HG03139 (cell line): Measurements from ENCODE around the gene HOXB5.

Experiments used
- ATAC-seq: cut with Tn5 transposase; IDR thresholded peaks from one replicate; pipeline ENCODE4 v1.9.1; 2021; ENCODE audit not compliant: unreplicated experiment

Gene HOXB5

GRCh38 chr17:48605409-48605919 is 11.9 kb upstream of the HOXB5 start:
- ATAC-seq, result no peak

DNA sequence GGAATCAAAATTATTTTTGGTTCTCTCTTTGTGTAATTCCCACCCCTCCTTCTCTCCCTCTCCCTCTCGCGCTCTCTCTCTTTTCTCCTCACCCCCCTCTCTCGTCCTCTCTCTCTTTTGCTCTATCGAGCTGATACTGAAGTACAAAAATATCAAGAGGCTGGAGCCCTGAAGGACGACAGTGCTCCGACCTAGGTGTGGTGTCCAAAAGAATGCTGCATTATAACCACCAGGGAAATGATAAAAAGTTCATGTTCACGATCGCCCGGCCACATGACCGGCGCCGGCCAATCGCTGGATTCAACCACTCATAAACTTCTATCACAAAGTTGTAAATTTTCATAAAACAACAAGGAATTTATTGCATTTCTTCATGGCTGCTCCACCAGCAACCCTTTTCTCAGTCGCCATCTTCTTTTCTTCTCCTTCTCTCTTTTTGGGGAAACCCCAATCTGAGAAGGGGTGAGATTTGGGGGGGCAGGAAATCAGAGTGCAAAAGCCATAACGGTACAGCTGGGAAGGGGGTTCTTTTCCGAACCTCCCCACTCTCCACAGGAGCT is 11.3 kb upstream of the HOXB5 start, which contains the start of gene HOXB6:
HOXB6 (minus strand) TSS at position 217 of the 560 bp plus-strand sequence. CDS start 6,836 bp downstream, outside the sequence.
- no peak for ATAC-seq

DNA sequence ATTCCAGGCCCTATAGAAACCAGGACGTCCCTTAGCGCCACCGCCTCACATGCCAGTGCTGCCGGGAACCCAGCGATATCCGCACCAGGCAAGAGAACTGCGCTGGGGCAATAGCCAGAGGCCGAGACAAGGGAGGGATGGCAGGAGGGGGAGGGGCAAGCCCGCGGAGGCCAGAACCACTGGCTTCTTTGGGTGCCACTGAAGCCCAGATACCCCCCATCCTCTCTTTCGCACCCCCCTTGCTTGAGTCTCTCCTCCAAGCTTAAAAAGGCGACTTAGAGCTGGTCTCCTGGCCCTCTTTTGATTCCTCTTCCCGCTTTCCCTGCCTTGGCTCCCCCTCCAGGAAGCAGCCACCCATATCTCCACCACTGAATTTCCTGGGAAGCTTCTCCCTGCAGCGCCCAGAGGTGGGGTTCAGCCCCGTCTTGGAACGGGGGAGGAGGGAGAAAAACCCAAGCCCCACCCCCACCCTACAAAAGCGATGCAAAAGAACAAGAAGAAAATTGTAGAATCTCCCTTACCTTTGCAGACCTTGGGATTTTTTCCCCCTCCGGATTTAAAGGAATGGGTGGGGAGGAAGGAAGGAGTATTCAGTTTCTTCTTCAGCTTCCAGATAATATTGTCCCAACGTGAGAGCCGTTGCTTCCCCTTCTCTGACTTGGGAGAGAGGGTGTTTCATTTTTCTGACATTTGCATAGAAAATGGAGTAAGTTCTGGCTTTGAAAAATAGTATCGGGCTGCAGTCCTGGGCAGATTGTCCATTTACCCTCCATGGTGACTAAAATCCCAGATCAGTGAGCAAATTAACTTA is 10.6 kb upstream of the HOXB5 start:
- ATAC-seq, result no peak

- no peak for ATAC-seq
Measured at GRCh38 chr17:48601539-48602425, 8.2 kb upstream of the HOXB5 start.

- no peak for ATAC-seq
Measured at GRCh38 chr17:48601207-48601538, 7.6 kb upstream of the HOXB5 start.

DNA sequence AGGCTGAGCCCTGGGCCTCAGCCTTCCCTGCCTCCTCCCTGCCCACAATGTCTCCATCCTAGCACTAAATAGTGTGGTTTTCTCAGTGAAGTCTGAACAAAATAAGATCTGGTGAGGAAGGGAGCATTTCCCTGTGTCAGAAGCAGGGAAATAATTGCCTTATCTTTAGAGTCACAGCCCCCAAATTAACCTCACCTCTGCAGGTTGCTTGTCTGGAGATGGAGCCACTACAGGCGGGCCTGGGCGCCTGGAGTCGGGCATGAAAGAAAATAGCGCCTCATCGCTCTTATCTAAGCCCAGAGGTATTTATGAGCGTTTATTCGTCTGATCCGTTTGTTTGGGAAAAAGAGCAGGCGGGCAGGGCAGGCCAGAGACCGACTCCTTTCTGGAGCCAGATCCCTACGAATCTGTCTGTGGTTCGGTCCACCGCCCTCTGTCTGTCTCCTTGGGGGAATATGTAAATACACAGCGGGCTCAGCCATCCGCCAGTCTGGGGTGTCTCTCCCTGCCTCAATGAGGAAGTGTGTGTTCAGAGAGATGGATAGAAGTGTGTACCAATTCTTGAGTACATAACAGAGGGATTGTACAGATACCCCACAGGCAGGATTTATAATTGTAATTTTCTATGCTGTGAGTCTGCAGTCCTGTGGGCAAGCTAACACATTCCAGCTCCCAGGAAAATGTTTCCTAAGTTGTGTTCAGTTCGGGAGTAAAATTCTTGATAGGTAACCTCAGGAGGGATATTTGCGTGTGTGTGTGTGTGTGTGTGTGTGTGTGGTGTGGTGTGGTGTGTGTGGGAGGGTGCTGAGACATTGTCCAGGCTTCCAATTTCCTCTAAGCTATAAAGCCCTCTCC is 6.9 kb upstream of the HOXB5 start:
- no peak for ATAC-seq

DNA sequence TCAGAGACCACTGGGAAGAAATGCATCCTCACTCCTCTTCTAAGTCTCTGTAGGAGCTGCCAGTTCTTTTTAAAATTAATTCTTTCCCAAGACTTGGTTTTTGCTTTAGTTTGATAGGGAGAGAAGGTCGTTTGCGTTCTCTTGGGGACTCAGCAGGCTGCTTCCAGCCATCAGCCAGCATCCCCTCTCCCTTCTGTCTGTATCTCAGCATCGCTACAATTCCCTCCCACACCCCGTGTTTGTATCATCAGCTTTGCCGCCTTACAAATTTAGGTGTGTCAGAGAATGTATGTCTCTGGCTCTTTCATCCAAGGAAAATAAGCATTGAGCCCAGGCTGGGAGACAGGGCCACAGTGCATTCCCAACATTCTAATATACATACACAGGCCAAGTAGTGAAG is 5.8 kb upstream of the HOXB5 start:
- ATAC-seq, result no peak

DNA sequence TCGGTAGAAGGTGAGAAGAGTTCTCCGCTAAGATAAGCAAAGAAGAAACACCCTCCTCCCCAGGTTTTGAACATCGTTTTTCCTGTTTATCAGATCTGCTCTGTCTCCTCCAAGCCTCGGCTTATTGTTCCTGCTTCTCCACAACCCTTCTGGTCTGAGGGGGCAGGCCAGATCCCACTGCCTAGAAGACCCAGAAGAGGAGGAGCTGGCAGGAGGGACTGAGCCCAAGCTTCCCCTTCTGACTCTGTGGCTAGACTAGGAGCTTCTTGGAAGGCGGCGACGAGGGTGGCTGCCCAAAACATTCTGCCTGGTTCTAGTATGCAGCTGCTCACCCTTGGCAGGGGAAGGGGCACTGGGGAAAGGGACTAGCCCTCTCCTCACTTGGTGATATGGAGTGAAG is 5.2 kb upstream of the HOXB5 start:
- ATAC-seq, result no peak

GRCh38 chr17:48597778-48598631 is 4.4 kb upstream of the HOXB5 start:
- no peak for ATAC-seq

GRCh38 chr17:48597528-48597777 is 3.9 kb upstream of the HOXB5 start:
- no peak for ATAC-seq

DNA sequence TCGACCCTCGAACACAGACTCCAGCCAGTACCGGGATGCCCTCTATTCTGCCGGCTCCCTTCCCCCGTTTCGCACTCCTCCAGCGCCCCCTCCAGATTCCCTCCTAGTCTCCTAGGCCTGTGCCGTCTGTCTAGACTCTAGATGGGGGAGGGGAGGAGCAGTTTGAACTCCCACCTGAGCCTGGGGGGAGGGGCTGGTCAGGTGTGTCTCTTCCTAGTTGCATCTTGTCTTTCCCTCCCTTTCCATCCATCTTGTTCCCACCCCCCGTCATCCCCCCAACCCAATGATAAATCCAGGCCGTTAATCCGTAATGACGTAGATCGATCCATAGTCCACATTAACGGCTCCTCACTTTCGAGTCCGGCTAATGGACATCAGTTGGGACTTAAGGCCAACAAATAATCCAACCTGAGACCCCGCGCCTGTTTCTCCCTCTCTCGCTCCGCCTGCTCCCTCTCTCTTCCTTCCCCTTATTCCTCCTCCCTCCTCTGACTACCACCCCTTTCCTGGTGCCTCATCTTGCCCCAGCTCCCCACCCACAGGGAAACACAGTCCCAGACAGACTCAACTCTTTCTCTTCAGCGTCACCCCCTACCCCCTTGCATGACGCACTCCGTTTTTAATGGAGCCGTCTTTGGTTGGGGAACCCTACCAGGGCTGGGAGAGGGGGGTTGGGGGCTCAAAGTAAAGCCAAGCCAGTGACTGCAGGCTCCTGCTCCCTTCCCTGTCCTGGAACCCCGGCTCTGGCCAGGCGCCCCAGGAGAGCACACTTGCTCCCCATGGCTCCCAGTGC is 3.4 kb upstream of the HOXB5 start:
- ATAC-seq, result no peak

DNA sequence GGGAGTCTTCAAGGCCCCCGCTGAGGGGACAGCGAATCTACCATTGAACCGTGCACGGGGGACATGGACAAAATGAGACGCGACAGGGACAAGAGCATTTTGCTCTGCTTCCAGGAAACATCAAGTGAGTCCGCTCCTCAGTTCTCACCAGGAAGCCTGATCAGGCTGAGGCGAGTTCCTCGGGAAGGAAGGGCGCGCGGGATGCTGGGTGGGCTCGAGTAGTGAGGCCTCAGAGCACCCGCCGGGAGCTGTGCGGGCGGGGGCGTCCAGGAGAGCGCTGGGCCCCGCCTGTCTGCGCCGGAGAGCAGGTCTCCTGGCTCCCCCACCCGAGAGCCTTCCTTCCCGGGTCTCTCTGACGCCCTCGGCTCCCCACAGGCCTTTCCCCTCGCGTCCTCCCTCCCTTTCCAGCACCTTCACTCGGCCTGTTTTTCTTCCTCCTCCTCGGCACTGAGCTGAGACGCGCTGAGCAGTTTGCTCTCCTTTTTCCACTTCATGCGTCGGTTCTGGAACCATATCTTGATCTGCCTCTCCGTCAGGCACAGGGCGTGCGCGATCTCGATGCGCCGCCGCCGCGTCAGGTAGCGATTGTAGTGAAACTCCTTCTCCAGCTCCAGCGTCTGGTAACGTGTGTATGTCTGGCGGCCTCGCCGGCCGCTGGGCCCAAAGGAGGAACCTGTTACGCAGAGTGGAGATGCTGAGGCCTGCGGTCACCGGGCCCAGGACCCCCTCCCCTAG is 2.6 kb upstream of the HOXB5 start:
- no peak for ATAC-seq

GRCh38 chr17:48595278-48595999 is 1.9 kb upstream of the HOXB5 start:
- ATAC-seq, result no peak

- no peak for ATAC-seq
Measured at GRCh38 chr17:48594538-48595277, 1.1 kb upstream of the HOXB5 start.

DNA sequence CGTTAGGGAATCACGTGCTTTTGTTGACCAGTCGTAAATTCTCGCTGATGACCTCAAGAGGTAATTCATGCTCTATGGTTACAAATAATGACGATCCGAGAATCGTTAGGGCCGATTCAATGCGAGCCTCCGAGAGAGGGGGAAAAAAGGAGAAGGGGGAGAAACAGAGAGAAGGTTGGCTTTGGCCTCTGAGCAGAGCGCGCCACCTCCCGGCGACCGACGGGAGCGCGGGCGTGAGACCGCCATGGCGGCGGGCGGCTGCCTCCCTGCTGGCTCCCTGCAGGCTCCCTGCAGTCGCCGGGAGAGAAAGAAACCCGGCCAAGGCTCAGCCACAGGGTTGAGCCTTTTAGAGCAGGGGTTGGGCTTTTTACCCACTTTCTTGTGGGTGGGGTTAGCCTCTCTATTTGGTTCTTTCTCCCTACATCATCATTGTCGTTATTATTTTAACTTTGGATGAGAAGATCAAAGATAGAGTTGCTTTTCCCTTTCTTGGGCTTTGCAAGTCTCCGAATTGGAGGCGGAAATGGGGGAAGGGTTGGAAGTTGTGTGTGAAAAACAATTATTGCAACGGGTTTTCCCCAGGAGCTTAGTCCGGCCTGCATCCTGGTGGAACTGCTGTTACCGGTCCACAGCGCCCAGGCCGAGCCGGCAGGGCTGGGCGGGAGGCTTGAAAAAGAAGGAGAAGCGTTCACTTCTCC is 410 bp upstream of the HOXB5 start:
- ATAC-seq, result no peak

DNA sequence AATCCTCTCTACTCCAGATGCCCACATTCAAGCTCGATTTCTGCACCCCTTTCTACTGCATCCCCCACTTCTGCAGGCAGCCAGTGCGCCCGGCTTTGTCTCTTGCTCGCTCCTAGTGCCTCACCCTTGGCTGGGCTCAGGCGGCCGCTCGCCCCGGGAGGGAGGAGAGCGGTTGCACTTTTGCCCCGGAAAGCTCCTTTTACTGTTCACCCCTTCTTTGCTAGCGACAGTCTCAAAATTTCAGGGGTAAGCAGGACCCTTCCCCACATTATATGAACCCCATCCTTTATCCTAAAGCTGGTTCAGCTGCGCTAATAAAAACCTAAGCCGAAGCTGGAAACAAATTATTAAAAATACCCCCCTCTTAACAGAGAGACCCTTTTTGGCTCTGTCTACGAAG is 1.0 kb downstream of the HOXB5 start:
- no peak for ATAC-seq

- no peak for ATAC-seq
Measured at GRCh38 chr17:48592057-48592514, 1.5 kb downstream of the HOXB5 start.
